GM12892 (cell line): Measurements from ENCODE around the gene APOC3.

ENCODE experiments used
- POLR2A ChIP-seq: IDR thresholded peaks from 2 replicates; pipeline ENCODE4 v1.6.1; 2011; ENCODE audit warnings: low read depth, low read length, control low read depth
- POLR2AphosphoS5 ChIP-seq: IDR thresholded peaks from 2 replicates; pipeline ENCODE4 v1.6.1; 2011; ENCODE audit warnings: low read depth, low read length, control low read depth

- TF ChIP-seq POLR2A (no peak), POLR2AphosphoS5 (no peak)
Measured at GRCh38 chr11:116798368-116798767, 31.3 kb upstream of the APOC3 start.
